B cell (primary cell): ENCODE measurements around the gene HAGHL. TPM values are rescaled to one million over a fixed set of nuclear protein-coding genes. Genes with fewer than 3 reads are reported as not detected.

ENCODE experiments used
- ATAC-seq: fragments of 200-7000 bp; cut with Tn5 transposase; one replicate; pipeline ENCODE4 v1.10.0; 2021; ENCODE audit warnings: low read depth, mild to moderate bottlenecking, moderate number of reproducible peaks, moderate library complexity
- CTCF ChIA-PET: fragments of 350-600 bp; sonication (Branson Sonifier 250); formaldehyde crosslinking; loops from one replicate; lab custom pipeline; 2021; ENCODE audit warnings: antibody characterized with exemption, inconsistent platforms; lab: Charles Lee
- POLR2A ChIA-PET: fragments of 350-600 bp; sonication (Branson Sonifier 250); formaldehyde crosslinking; loops from one replicate; lab custom pipeline; 2021; ENCODE audit warnings: antibody characterized with exemption; lab: Charles Lee
- DNase-seq: peaks from one replicate; pipeline ENCODE4 v3.0.0; 2013
- H2AFZ ChIP-seq: 2 replicates; pipeline ENCODE4 v1.6.1; 2012; ENCODE audit warnings: mild to moderate bottlenecking, low read depth, low read length; ENCODE audit not compliant: insufficient read depth, poor library complexity, severe bottlenecking
- H3K27ac ChIP-seq, 2 donors: 1 replicate in 1 of 2; 2 replicates in 1 of 2; pipeline ENCODE4 v1.5.1; 2012 to 2013; ENCODE audit warnings: low read length in 2 of 2, mild to moderate bottlenecking in 2 of 2, moderate library complexity in 1 of 2
- H3K27me3 ChIP-seq, 4 experiments: fragments of 200-600 bp in 1 of 4; sonication (generic) in 1 of 4; replicated peaks in 1 of 4; 1 replicate in 2 of 4; 2 replicates in 2 of 4; pipeline versions ENCODE4 v1.6.1 to v1.7.0; 2013 to 2016; ENCODE audit warnings: low read length in 3 of 4, mild to moderate bottlenecking in 2 of 4, mixed read lengths in 1 of 4, moderate library complexity in 1 of 4; ENCODE audit not compliant: insufficient read depth in 4 of 4, control insufficient read depth in 3 of 4; ENCODE audit errors: control extremely low read depth in 1 of 4
- H3K36me3 ChIP-seq, 2 experiments: replicated peaks in 1 of 2; 1 replicate in 1 of 2; 2 replicates in 1 of 2; pipeline versions ENCODE4 v1.6.1 to v1.7.1; 2013; ENCODE audit warnings: low read length in 1 of 2; ENCODE audit not compliant: insufficient read depth in 2 of 2, control insufficient read depth in 1 of 2; ENCODE audit errors: control extremely low read depth in 1 of 2, extremely low read depth in 1 of 2
- H3K4me1 ChIP-seq, 2 donors: fragments of 200-600 bp in 1 of 2; sonication (generic) in 1 of 2; 1 replicate in 1 of 2; 2 replicates in 1 of 2; pipeline versions ENCODE4 v1.5.1 to v1.6.1; 2013 to 2017; ENCODE audit warnings: low read length in 2 of 2; ENCODE audit not compliant: control insufficient read depth in 2 of 2, insufficient read depth in 2 of 2
- H3K4me2 ChIP-seq: replicated peaks from 2 replicates; pipeline ENCODE3; 2012; ENCODE audit warnings: mild to moderate bottlenecking, low read depth, low read length; ENCODE audit not compliant: poor library complexity, severe bottlenecking
- H3K4me3 ChIP-seq, 5 experiments: fragments of 200-600 bp in 1 of 5; sonication (generic) in 1 of 5; 1 replicate in 3 of 5; 2 replicates in 2 of 5; pipeline versions ENCODE4 v1.5.1 to v1.7.0; 2011 to 2016; ENCODE audit warnings: low read length in 4 of 5, mild to moderate bottlenecking in 4 of 5, low read depth in 2 of 5, control low read depth in 1 of 5, moderate library complexity in 1 of 5; ENCODE audit not compliant: insufficient read depth in 1 of 5; ENCODE audit errors: control extremely low read depth in 1 of 5, extremely low read depth in 1 of 5
- H3K79me2 ChIP-seq: fragments of 200-600 bp; sonication (generic); one replicate; pipeline ENCODE4 v1.6.0; 2016; ENCODE audit warnings: low read length; ENCODE audit not compliant: control insufficient read depth, insufficient read depth
- H3K9ac ChIP-seq: fragments of 200-600 bp; sonication (generic); 2 replicates; pipeline ENCODE4 v1.6.1; 2017; ENCODE audit warnings: mild to moderate bottlenecking, low read length, moderate library complexity
- H3K9me3 ChIP-seq, 3 donors: one replicate each; pipeline versions ENCODE4 v1.6.1 to v1.7.1; 2013; ENCODE audit warnings: low read length in 2 of 3; ENCODE audit not compliant: control insufficient read depth in 2 of 3, insufficient read depth in 1 of 3; ENCODE audit errors: control extremely low read depth in 1 of 3
- H4K20me1 ChIP-seq: 2 replicates; pipeline ENCODE4 v1.6.0; 2012; ENCODE audit warnings: mild to moderate bottlenecking, low read length; ENCODE audit not compliant: insufficient read depth, control insufficient read depth, poor library complexity, severe bottlenecking
- H3K27ac Mint-ChIP-seq: one replicate; pipeline ENCODE4 v1.8.0; 2021; ENCODE audit warnings: mixed read lengths
- H3K27me3 Mint-ChIP-seq: one replicate; pipeline ENCODE4 v1.8.0; 2021; ENCODE audit warnings: mixed read lengths
- H3K4me1 Mint-ChIP-seq: one replicate; pipeline ENCODE4 v1.8.0; 2021; ENCODE audit warnings: mixed read lengths
- H3K4me3 Mint-ChIP-seq: one replicate; pipeline ENCODE4 v1.8.0; 2021; ENCODE audit warnings: mixed read lengths
- H3K9me3 Mint-ChIP-seq: one replicate; pipeline ENCODE4 v1.8.0; 2022; ENCODE audit warnings: mixed read lengths; ENCODE audit not compliant: insufficient read depth
- EZH2 ChIP-seq: IDR thresholded peaks from 2 replicates; pipeline ENCODE4 v1.6.1; 2012; ENCODE audit warnings: borderline replicate concordance, low read depth, mild to moderate bottlenecking, moderate library complexity, low read length; ENCODE audit not compliant: insufficient read depth, poor library complexity, severe bottlenecking
- WGBS: methylation state at CpG from one replicate; pipeline ENCODE4 v1.1.5; 2013; ENCODE audit warnings: missing lambda C conversion rate; ENCODE audit not compliant: insufficient coverage; 5-methylcytosine and 5-hydroxymethylcytosine counted together
- intact Hi-C: fragments of 100-400 bp; cut with micrococcal nuclease; formaldehyde crosslinking; loops from one replicate; pipeline ENCODE4 v1.10.0; 2022
- polyA plus RNA-seq: library from polyadenylated mRNA; depleted of rRNA; stranded (reverse); fragments of >200 nt; gene quantifications from 2 replicates; pipeline ENCODE4 v1.2.3, GENCODE V29; 2012
- total RNA-seq, 2 donors: library from RNA; stranded (reverse); fragments of 120-200 nt in 1 of 2; gene quantifications; 1 replicate in 1 of 2; 2 replicates in 1 of 2; pipeline versions ENCODE4 v1.2.3 to v1.2.4, GENCODE V29; 2013 to 2022
- TF ChIP-seq, protein P1 (sequence below): fragments of 200-600 bp; IDR thresholded peaks from one replicate; pipeline ENCODE4 v1.8.0; 2022; ENCODE audit warnings: antibody characterized with exemption, mild to moderate bottlenecking

HAGHL gene
- total and polyA plus RNA-seq, 2 donors (not counting 1 experiment from before 2014, with no cell fraction given): 32.3 to 87.1 TPM

DNA sequence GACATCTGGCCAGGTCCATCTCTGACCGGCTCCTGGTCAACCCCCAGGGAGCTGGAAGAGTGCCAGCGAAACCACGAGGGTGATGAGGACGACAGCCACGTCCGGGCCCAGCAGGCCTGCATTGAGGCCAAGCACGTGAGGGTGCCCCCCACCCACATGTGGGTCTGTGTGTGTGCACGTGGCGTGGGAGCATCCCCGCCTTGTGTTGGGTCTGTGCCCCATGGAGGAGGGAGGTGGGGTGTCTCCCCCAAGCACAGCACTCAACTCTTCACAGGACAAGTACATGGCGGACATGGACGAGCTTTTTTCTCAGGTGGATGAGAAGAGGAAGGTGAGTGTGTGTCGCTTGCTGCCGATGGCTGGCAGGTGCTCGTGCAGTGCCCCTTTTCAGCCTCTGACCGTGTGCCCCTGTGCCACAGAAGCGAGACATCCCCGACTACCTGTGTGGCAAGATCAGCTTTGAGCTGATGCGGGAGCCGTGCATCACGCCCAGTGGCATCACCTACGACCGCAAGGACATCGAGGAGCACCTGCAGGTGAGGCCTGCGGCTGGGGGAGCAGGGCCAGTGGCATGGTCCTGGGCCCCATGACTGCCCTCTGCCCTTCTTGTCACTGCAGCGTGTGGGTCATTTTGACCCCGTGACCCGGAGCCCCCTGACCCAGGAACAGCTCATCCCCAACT lies 45.0 kb upstream of the HAGHL start:
- WGBS: 86% methylated on average over 26 of the region's 28 CpGs
- intact Hi-C loops: loop anchor here (5.0 kb wide), 1 partner anchor 40 kb away; the partner anchor contains the start of gene ANTKMT
- Mint-ChIP-seq H3K4me3 (peak overlapping the region; percentile 80), H3K27ac (peak overlapping the region; percentile 65), H3K27me3 (no peaks in the 10 kb centered on the region), H3K4me1 (peaks cover 36% of the 10 kb centered on the region), H3K9me3 (no peaks in the 10 kb centered on the region)
- Histone ChIP-seq H3K27ac (no peak overlapping the region), H3K4me2 (peak overlapping the region; percentile 99), H2AFZ (no peak overlapping the region), H3K9me3 (no peaks in the 10 kb centered on the region), H3K4me1 (peaks cover 28 to 61% of the 10 kb centered on the region in 2 donors), H3K9ac (no peak overlapping the region), H3K27me3 (peaks cover 0 to 5% (median 2%) of the 10 kb centered on the region in 4 experiments), H3K79me2 (peaks cover 37% of the 10 kb centered on the region), H3K36me3 (peaks cover 0 to 24% of the 10 kb centered on the region in 2 experiments), H4K20me1 (peaks cover 31% of the 10 kb centered on the region), H3K4me3 (no peak overlapping the region)
- ChIA-PET POLR2A (no interaction called here), CTCF (interaction anchor here (1.2 to 1.4 kb wide), 2 partner anchors 14 to 45 kb away, joined by 3 to 7 read pairs; partner anchors contain the start of genes METTL26 and RHOT2)
- no peak for TF ChIP-seq EZH2
- TF ChIP-seq, protein P1, sequence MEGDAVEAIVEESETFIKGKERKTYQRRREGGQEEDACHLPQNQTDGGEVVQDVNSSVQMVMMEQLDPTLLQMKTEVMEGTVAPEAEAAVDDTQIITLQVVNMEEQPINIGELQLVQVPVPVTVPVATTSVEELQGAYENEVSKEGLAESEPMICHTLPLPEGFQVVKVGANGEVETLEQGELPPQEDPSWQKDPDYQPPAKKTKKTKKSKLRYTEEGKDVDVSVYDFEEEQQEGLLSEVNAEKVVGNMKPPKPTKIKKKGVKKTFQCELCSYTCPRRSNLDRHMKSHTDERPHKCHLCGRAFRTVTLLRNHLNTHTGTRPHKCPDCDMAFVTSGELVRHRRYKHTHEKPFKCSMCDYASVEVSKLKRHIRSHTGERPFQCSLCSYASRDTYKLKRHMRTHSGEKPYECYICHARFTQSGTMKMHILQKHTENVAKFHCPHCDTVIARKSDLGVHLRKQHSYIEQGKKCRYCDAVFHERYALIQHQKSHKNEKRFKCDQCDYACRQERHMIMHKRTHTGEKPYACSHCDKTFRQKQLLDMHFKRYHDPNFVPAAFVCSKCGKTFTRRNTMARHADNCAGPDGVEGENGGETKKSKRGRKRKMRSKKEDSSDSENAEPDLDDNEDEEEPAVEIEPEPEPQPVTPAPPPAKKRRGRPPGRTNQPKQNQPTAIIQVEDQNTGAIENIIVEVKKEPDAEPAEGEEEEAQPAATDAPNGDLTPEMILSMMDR: no peak
- no peak for ATAC-seq
- no peak for DNase-seq
